IPS DF 19.7 (cell line): Measurements from ENCODE around the gene COL20A1.

Source experiments
- DNase-seq: peaks from one replicate; pipeline ENCODE4 v3.0.0-alpha.2; 2013; ENCODE audit warnings: low read depth, low spot score

The COL20A1 gene

GRCh38 chr20:63307538-63308217 lies 14.7 kb downstream of the COL20A1 start:
- DNase-seq: no peak

GRCh38 chr20:63308218-63308911 lies 15.4 kb downstream of the COL20A1 start:
- no peak for DNase-seq

GRCh38 chr20:63309261-63310071 lies 16.5 kb downstream of the COL20A1 start:
- DNase-seq: no peak

- DNase-seq: no peak
Measured at GRCh38 chr20:63310265-63310991, 17.4 kb downstream of the COL20A1 start.

- DNase-seq: no peak
Measured at GRCh38 chr20:63311186-63311832, 18.3 kb downstream of the COL20A1 start.

GRCh38 chr20:63311833-63312243 lies 18.9 kb downstream of the COL20A1 start:
- no peak for DNase-seq

GRCh38 chr20:63312273-63312672 lies 19.3 kb downstream of the COL20A1 start:
- no peak for DNase-seq

GRCh38 chr20:63312690-63313348 lies 19.8 kb downstream of the COL20A1 start:
- DNase-seq: no peak

GRCh38 chr20:63313349-63314014 lies 20.5 kb downstream of the COL20A1 start:
- no peak for DNase-seq

- no peak for DNase-seq
Measured at GRCh38 chr20:63314015-63314471, 21.1 kb downstream of the COL20A1 start.

- DNase-seq: no peak
Measured at GRCh38 chr20:63314566-63315239, 21.7 kb downstream of the COL20A1 start.

- no peak for DNase-seq
Measured at GRCh38 chr20:63315240-63315689, 22.3 kb downstream of the COL20A1 start.

- no peak for DNase-seq
Measured at GRCh38 chr20:63315731-63316491, 22.9 kb downstream of the COL20A1 start.

GRCh38 chr20:63316502-63316921 lies 23.5 kb downstream of the COL20A1 start:
- DNase-seq: no peak

- no peak for DNase-seq
Measured at GRCh38 chr20:63317061-63317460, 24.1 kb downstream of the COL20A1 start.

GRCh38 chr20:63317601-63318291 lies 24.8 kb downstream of the COL20A1 start:
- no peak for DNase-seq

GRCh38 chr20:63318391-63319163 lies 25.6 kb downstream of the COL20A1 start:
- DNase-seq: no peak
